Kidney (tissue), 14 donors: ENCODE measurements around the gene AP2A1. TPM values are rescaled to one million over a fixed set of nuclear protein-coding genes. Genes with fewer than 3 reads are reported as not detected.

ENCODE experiments used
- DNase-seq, 5 donors: peaks; one replicate each; pipeline ENCODE4 v3.0.0-alpha.2; 2013 to 2020
- FAIRE-seq: peaks from 2 replicates; lab custom pipeline; 2012; peaks lifted over from hg19 to GRCh38; lab: Jason Lieb, UNC
- H3K27ac ChIP-seq, 2 donors: one replicate each; pipeline ENCODE4 v1.7.0; 2013; ENCODE audit warnings: low read depth in 2 of 2, low read length in 2 of 2, inconsistent platforms in 1 of 2
- H3K27me3 ChIP-seq: one replicate; pipeline ENCODE4 v1.7.1; 2013; ENCODE audit warnings: low read length, inconsistent platforms; ENCODE audit not compliant: control insufficient read depth, insufficient read depth
- H3K36me3 ChIP-seq, 3 donors: one replicate each; pipeline versions ENCODE4 v1.7.0 to v1.7.1; 2013; ENCODE audit warnings: low read length in 3 of 3, control low read depth in 1 of 3, inconsistent platforms in 1 of 3; ENCODE audit not compliant: insufficient read depth in 3 of 3, control insufficient read depth in 2 of 3
- H3K4me1 ChIP-seq, 3 donors: one replicate each; pipeline versions ENCODE4 v1.7.0 to v1.7.1; 2013; ENCODE audit warnings: low read length in 3 of 3, inconsistent platforms in 1 of 3, low read depth in 1 of 3; ENCODE audit not compliant: control insufficient read depth in 2 of 3, insufficient read depth in 2 of 3
- H3K4me3 ChIP-seq, 3 donors: one replicate each; pipeline versions ENCODE4 v1.7.0 to v1.8.1; 2013; ENCODE audit warnings: low read length in 3 of 3, control low read depth in 1 of 3, inconsistent platforms in 1 of 3
- H3K9ac ChIP-seq, 3 donors: one replicate each; pipeline versions ENCODE4 v1.7.0 to v1.7.1; 2013; ENCODE audit warnings: low read length in 3 of 3, control low read depth in 1 of 3, inconsistent platforms in 1 of 3
- H3K9me3 ChIP-seq, 3 donors: one replicate each; pipeline versions ENCODE4 v1.7.0 to v1.7.1; 2013; ENCODE audit warnings: low read length in 3 of 3, control low read depth in 1 of 3, inconsistent platforms in 1 of 3; ENCODE audit not compliant: control insufficient read depth in 2 of 3, insufficient read depth in 1 of 3
- CTCF ChIP-seq: IDR thresholded peaks from 3 replicates; pipeline ENCODE4 v1.5.1; 2012; ENCODE audit warnings: mild to moderate bottlenecking, moderate library complexity, borderline replicate concordance; ENCODE audit not compliant: insufficient read depth; ENCODE audit errors: extremely low read depth
- intact Hi-C: fragments of 100-400 bp; cut with DNase I; formaldehyde crosslinking; loops from one replicate; pipeline ENCODE4 v1.11.1; 2022
- polyA plus RNA-seq: library from polyadenylated mRNA; stranded (reverse); fragments of 350-450 nt; fragmentation: Illumina TruSeq; extraction: RNeasy Lipid Tissue Mini Kit (QIAGEN cat#74804); gene quantifications from one replicate; pipeline ENCODE4 v1.2.3, GENCODE V29; 2014; ENCODE audit warnings: low read depth, low replicate concordance; ENCODE audit not compliant: insufficient read depth
- total RNA-seq: library from RNA; stranded (reverse); fragmentation: NEBNext Ultra II Directional; extraction: Animal tissue kit (Norgen Biotek cat#: 25700); gene quantifications from one replicate; pipeline ENCODE4 v1.2.1, GENCODE V29; 2021
- donor health status: control.
- donor health status: control.
- donor health status: control.
- donor health status: control.
- donor health status: control.
- donor health status: DM: yes; HTN: yes; CAD: no.
- donor health status: Normal renal cell carcinoma (clear cell type).

Gene AP2A1
- total and polyA plus RNA-seq, 2 donors from 2014 or later: 32.0 to 70.0 TPM

GRCh38 chr19:49840736-49841249 lies 74.0 kb downstream of the AP2A1 start:
- intact Hi-C loops: no loop called here
- H3K27ac ChIP-seq: no peak overlapping the region
- H3K27me3 ChIP-seq: no peaks in the 10 kb centered on the region
- H3K9me3 ChIP-seq: no peaks in the 10 kb centered on the region
- FAIRE-seq (no peak), DNase-seq (no peak)
- TF ChIP-seq CTCF: no peak
- H3K4me1 ChIP-seq: no peaks in the 10 kb centered on the region
- H3K36me3 ChIP-seq: peaks cover 2 to 9% (median 7%) of the 10 kb centered on the region in 3 donors
- H3K4me3 ChIP-seq: no peak overlapping the region
- H3K9ac ChIP-seq: no peak overlapping the region

GRCh38 chr19:49843265-49843664 lies 76.5 kb downstream of the AP2A1 start:
- no peaks in the 10 kb centered on the region for H3K27me3 ChIP-seq
- no peaks in the 10 kb centered on the region for H3K4me1 ChIP-seq
- FAIRE-seq: no peak
- H3K4me3 ChIP-seq: no peak overlapping the region
- H3K9ac ChIP-seq: no peak overlapping the region
- no peak for DNase-seq
- H3K9me3 ChIP-seq: no peaks in the 10 kb centered on the region
- no peak overlapping the region for H3K27ac ChIP-seq
- intact Hi-C loops: no loop called here
- TF ChIP-seq CTCF: no peak
- H3K36me3 ChIP-seq: peaks cover 0 to 9% (median 2%) of the 10 kb centered on the region in 3 donors

- FAIRE-seq (no peak), DNase-seq (no peak)
- Histone ChIP-seq H3K4me1 (no peaks in the 10 kb centered on the region), H3K9ac (no peak overlapping the region), H3K4me3 (no peak overlapping the region), H3K9me3 (no peaks in the 10 kb centered on the region), H3K27me3 (no peaks in the 10 kb centered on the region), H3K36me3 (peaks cover 0 to 2% (median 0%) of the 10 kb centered on the region in 3 donors), H3K27ac (no peak overlapping the region)
- intact Hi-C loops: no loop called here
- TF ChIP-seq CTCF: no peak
Observed at GRCh38 chr19:49844138-49845095, 77.6 kb downstream of the AP2A1 start.
